WI38 (cell line): ENCODE results near the gene EPHB3.

Experiments
- H3K4me3 ChIP-seq: 2 replicates; pipeline ENCODE4 v1.5.1; 2011; ENCODE audit warnings: low read depth, mild to moderate bottlenecking, control low read depth, low read length
- TF ChIP-seq, protein P1 (sequence below): IDR thresholded peaks from 2 replicates; pipeline ENCODE4 v1.5.1; 2012; ENCODE audit warnings: low read depth, mild to moderate bottlenecking, control low read depth, low read length

The EPHB3 gene

DNA sequence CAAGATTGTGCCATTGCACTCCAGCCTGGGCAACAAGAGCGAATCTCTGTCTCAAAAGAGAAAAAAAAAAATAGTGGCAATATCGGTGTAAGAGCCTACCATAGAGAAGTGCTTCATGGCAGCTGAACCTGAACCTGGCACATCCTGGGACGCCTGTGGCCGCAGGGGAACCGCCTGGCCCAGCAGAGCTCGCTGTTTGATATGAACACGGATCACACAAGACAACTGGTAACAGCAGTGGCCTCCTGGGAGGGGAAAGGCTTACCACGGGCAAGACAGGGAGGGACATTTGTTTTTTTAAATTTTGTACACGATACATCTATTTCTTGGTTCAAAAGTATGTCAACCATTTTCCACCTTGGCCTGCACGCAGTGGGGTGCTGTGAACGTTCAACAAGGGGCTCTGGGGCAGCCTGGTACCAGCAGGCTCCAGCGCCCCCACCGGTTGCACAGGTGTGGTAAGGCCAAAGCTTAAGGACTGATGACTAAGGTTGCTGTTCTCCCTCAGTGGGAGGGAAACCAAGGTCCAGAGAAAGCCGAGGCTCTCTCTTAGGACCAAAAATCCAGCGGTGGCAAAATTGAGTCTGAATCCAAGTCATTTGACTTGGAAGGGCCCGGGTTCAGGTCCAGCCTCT, 21.7 kb upstream of the EPHB3 start:
- TF ChIP-seq, protein P1, sequence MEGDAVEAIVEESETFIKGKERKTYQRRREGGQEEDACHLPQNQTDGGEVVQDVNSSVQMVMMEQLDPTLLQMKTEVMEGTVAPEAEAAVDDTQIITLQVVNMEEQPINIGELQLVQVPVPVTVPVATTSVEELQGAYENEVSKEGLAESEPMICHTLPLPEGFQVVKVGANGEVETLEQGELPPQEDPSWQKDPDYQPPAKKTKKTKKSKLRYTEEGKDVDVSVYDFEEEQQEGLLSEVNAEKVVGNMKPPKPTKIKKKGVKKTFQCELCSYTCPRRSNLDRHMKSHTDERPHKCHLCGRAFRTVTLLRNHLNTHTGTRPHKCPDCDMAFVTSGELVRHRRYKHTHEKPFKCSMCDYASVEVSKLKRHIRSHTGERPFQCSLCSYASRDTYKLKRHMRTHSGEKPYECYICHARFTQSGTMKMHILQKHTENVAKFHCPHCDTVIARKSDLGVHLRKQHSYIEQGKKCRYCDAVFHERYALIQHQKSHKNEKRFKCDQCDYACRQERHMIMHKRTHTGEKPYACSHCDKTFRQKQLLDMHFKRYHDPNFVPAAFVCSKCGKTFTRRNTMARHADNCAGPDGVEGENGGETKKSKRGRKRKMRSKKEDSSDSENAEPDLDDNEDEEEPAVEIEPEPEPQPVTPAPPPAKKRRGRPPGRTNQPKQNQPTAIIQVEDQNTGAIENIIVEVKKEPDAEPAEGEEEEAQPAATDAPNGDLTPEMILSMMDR = no peak
- H3K4me3 ChIP-seq = no peak overlapping the region

DNA sequence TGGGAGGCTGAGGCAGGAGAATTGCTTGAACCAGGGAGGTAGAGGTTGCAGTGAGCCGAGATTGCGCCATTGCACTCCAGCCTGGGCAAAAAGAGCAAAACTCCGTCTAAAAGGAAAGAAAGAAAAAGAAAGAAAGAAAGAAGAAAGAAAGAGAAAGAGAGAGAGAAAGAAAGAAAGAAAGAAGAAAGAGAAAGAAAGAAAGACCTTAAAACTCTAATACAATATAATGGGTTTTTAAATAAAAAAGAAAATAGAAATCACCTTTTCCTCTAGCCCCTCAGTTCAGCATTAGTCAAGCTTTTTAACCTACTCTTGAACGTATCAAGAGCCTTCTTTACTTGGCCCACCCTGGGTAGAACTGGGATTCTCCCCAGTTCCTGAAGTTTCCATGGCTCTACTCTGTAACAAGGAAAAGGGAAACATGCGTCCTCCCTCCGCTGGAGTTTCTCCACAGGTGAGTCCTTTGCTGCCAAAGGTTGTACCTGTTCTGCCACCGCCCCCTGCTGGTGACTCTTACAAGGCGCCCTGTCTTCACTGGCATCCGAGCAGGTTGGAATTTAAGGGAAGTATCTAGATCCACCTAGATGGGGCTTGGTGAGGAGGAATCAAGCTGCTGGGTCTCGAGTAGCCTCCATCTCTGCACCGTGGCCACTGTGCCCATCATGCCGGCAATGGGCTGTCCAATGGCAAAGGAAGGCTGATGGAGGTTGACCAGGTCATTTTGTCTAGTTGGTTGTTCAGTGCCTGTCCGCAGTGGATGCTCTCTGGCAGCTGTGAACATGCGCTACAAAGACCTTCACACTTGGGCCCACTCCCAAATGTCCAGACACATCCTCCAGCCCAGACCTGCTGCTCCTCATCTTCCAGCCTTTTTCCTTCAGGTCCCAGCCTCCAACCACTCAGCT, 20.6 kb upstream of the EPHB3 start:
- H3K4me3 ChIP-seq = no peak overlapping the region

DNA sequence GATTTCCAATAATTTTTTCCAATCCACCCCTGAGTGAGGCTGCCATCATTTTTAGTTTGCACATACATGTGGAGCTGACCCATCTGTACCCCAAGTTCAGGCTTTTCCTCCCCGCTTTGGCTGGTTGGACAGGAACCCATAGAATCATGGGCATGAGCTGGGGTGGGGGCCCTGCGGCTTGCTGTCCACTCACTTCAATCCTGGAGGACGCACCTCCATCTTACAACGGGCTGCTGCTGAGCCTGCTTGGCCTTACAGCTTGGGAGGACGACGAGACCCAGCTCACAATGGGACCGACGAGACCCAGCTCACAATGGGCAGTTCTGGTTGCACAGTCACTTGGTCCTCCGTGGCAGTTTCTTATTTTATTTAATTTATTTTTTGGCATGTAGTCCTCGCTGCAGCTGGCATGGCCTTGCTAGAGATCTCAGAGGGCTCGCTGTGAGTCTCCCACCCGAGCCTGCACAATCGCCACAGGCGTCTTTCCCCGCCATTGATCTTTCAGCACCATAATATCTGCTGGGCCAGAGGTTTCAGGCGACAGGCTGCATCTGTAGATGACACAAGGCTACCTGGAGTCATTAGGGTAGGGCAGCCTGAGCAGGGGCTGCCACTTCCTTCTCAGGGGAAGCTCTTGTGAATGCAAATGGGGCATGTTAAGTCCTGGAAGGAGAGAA, 19.6 kb upstream of the EPHB3 start:
- TF ChIP-seq, protein P1 = no peak
- H3K4me3 ChIP-seq = no peak overlapping the region

More for the DNA sequence above, 20.6 kb upstream of the EPHB3 start:
- TF ChIP-seq, protein P1 = peak; percentile 46

DNA sequence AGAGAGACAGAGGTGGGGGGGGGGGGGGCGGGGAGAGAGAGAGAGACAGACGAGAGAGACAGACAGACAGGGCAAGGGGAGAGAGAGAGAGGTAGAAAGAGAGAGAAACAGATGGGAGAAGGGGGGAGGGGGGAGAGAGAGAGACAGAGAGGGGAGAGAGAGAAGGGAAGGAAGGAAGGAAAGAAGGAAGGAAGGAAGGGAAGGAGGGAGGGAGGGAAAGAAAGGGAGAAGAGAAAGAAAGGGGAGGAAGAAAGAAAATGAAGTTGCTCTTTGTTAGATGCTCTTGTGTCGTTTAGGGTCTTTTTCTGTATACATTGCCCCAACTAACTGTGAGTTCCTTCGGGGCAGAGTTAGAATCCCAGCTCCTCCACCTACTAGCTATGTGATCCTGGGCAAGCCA, 19.0 kb upstream of the EPHB3 start:
- TF ChIP-seq, protein P1 = no peak
- H3K4me3 ChIP-seq = no peak overlapping the region

DNA sequence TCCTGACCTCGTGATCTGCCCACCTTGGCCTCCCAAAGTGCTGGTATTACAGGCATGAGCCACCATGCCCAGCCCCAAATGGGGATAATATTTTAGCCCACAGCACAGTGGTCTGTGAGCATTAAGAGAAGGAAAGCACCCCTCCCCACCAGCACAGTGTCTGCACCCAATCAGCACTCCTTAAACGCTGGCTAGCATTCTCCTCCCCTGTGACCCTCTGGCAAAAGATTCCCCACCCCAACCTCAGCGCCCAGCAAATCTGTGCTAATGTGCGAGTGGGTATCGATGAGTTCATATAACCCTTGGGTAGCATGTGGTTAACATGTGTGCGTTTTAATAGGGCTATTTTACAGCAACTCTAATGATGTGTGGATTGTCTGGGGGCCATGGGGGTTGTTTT, 18.3 kb upstream of the EPHB3 start:
- H3K4me3 ChIP-seq = no peak overlapping the region
- TF ChIP-seq, protein P1 = no peak

DNA sequence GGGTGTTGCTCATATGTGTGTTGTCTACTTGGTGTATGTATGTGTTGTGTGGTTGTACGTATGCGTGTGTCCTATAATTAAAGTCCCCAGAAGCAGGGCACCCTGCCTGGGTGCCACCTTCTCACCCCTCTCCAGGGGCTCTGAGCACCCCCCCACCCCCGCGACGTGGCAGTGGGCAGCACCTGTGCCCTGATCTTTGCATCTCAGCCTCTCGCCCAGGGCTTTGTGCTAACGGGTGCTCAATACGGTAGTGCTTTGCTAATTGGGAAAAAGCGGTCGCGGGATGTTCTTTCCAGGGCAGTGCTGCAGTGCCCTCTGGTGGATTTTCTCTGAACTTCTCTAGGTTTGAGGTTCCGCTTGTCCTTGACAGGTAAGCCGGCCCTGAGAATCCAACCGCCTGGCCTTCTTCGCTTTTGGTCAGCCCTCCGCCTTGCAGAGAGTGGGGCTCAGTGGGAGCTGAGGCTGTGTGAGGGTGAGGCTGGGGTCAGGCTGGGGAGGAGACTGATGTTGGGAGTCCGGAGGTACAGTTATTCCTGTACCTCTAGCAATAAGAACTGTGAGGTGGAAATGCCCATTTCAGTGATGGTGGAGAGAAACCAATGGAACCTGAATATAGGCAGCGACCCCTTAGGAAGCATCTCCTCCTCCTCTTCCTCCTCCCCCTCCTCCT, 17.6 kb upstream of the EPHB3 start:
- TF ChIP-seq, protein P1 = peak; percentile 90
- H3K4me3 ChIP-seq = no peak overlapping the region
